MM.1S (cell line): ENCODE results near the gene HAUS1.

ENCODE experiments used
- DNase-seq: peaks from one replicate; pipeline ENCODE4 v3.0.0-alpha.2; 2015
- H2AFZ ChIP-seq: fragments of 300-600 bp; sonication (generic); 2 replicates; pipeline ENCODE4 v1.6.0; 2016; ENCODE audit warnings: antibody characterized with exemption, low read length
- H3F3A ChIP-seq: fragments of 300-600 bp; sonication (generic); 2 replicates; pipeline ENCODE4 v1.6.1; 2016; ENCODE audit warnings: mild to moderate bottlenecking, antibody characterized with exemption, low read length, moderate library complexity, mixed read lengths; ENCODE audit not compliant: insufficient read depth
- H3K27ac ChIP-seq: fragments of 300-600 bp; sonication (generic); 2 replicates; pipeline ENCODE4 v1.5.1; 2016; ENCODE audit warnings: mild to moderate bottlenecking, low read length
- H3K27me3 ChIP-seq: fragments of 300-600 bp; sonication (generic); replicated peaks from 2 replicates; pipeline ENCODE4 v1.6.0; 2016; ENCODE audit warnings: low read length; ENCODE audit not compliant: insufficient read depth
- H3K36me3 ChIP-seq: fragments of 300-600 bp; sonication (generic); replicated peaks from 2 replicates; pipeline ENCODE4 v1.6.1; 2016; ENCODE audit warnings: mild to moderate bottlenecking, low read length, mixed read lengths; ENCODE audit not compliant: insufficient read depth
- H3K4me1 ChIP-seq: fragments of 300-600 bp; sonication (generic); 2 replicates; pipeline ENCODE4 v1.6.1; 2016; ENCODE audit warnings: low read length, mixed read lengths
- H3K4me2 ChIP-seq: fragments of 300-600 bp; sonication (generic); 2 replicates; pipeline ENCODE4 v1.6.0; 2016; ENCODE audit warnings: low read depth, low read length
- H3K4me3 ChIP-seq: fragments of 300-600 bp; sonication (generic); 2 replicates; pipeline ENCODE4 v1.5.1; 2016; ENCODE audit warnings: low read length, mixed read lengths
- H3K79me2 ChIP-seq: fragments of 300-600 bp; sonication (generic); 2 replicates; pipeline ENCODE4 v1.6.1; 2016; ENCODE audit warnings: mixed run types, low read length, mixed read lengths
- H3K9ac ChIP-seq: fragments of 300-600 bp; sonication (generic); 2 replicates; pipeline ENCODE4 v1.6.1; 2016; ENCODE audit warnings: low read length, mixed read lengths
- H3K9me2 ChIP-seq: fragments of 300-600 bp; sonication (generic); replicated peaks from 2 replicates; pipeline ENCODE4 v1.6.1; 2016; ENCODE audit warnings: mild to moderate bottlenecking, low read length, mixed read lengths; ENCODE audit not compliant: insufficient read depth
- H3K9me3 ChIP-seq: fragments of 300-600 bp; sonication (generic); replicated peaks from 2 replicates; pipeline ENCODE4 v1.6.1; 2016; ENCODE audit warnings: mild to moderate bottlenecking, low read length, mixed read lengths; ENCODE audit not compliant: insufficient read depth
- H4K20me1 ChIP-seq: fragments of 300-600 bp; sonication (generic); 2 replicates; pipeline ENCODE4 v1.6.1; 2016; ENCODE audit warnings: mild to moderate bottlenecking, low read length, moderate library complexity, mixed read lengths; ENCODE audit not compliant: insufficient read depth
- CTCF ChIP-seq: fragments of 300-600 bp; sonication (generic); IDR thresholded peaks from 2 replicates; pipeline ENCODE4 v1.5.1; 2016; ENCODE audit warnings: antibody characterized with exemption, low read length, mixed read lengths
- EZH2 ChIP-seq: fragments of 300-600 bp; sonication (generic); optimal IDR thresholded peaks from 2 replicates; pipeline ENCODE3; 2017; ENCODE audit warnings: low read depth, mild to moderate bottlenecking, antibody characterized with exemption, low read length, mixed read lengths
- EZH2phosphoT487 ChIP-seq: fragments of 300-600 bp; sonication (generic); IDR thresholded peaks from 2 replicates; pipeline ENCODE4 v1.6.1; 2018; ENCODE audit warnings: antibody characterized with exemption, low read length

The HAUS1 gene

DNA sequence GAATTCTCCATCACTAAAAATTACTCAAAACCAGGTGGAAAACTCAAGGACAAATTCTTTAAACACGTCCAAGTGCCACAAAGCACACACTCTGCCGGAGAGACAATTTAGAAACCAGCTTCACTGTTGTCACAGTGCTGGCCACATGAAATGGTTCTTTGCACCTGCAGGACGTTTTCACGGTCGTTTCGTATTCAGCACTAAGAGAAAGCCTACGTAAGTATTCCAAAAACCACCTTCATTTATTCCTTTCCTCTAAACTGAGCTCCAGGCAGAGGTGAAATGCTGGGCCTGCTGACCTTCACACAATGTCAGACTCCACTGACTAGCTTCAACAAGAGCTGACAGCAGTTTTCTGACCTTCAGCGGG, 6.8 kb upstream of the HAUS1 start:
- Histone ChIP-seq H2AFZ (peak overlapping the region; percentile 71), H3K27me3 (no peaks in the 10 kb centered on the region), H3K4me3 (peak overlapping the region; percentile 97), H4K20me1 (peaks cover 18% of the 10 kb centered on the region), H3F3A (peaks cover 14% of the 10 kb centered on the region), H3K79me2 (peaks cover 57% of the 10 kb centered on the region), H3K9ac (peak overlapping the region; percentile 100), H3K27ac (peak overlapping the region; percentile 99), H3K36me3 (peaks cover 11% of the 10 kb centered on the region), H3K9me2 (no peaks in the 10 kb centered on the region), H3K9me3 (no peaks in the 10 kb centered on the region), H3K4me1 (peaks cover 12% of the 10 kb centered on the region), H3K4me2 (peak overlapping the region; percentile 57)
- peak; percentile 72 for DNase-seq
- TF ChIP-seq CTCF (no peak), EZH2phosphoT487 (no peak), EZH2 (no peak)

DNA sequence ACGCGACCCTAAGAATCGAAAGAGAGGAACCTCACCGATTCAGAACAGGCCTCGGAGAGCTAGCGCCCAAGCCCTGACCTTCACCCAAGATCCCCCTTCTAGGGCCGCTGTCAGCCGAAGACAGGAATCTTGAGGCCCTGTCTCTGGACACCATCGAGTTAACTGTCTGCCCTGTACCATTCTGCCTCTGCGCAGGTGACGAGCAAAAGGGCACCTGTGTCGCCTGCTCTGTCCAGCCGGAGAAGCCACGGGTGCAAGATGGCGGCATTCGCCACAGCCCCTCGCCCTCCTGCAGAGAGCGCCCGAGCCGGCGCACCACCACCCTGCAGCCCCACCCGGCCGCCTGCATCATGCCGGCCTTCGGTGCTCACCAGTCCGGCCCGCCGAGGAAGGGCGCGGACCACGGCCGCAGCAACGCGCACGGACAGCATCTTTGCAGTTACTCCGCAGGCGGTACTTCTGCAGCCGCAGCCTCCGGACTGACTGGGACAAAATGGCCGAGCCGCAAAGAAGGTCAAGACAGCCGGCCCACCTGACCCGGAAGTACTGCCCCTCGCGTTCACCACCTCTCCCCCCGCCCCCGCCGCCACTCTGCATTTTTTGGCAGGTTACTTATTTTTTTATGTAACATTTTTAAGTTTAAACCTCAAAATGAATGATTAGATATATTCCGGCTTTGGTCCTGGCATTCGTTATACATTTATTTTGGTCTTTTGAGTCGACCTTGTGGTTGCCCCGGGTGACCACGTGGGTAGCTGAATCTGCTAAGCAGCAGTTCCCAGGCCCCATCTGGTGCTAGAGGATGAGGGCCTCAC, 6.2 kb upstream of the HAUS1 start, which contains the start of gene ATP5F1A:
Gene ATP5F1A, minus strand, starts transcription at position 496 of the 815 bp plus-strand sequence. Its CDS starts 65 bp downstream, at position 431.
- Histone ChIP-seq H3K4me3 (peak within 1 kb of the TSS; percentile 97), H3K9ac (peak within 1 kb of the TSS; percentile 100), H3K27me3 (no peaks in the 10 kb centered on the region), H3F3A (peaks cover 14% of the 10 kb centered on the region), H3K9me3 (no peaks in the 10 kb centered on the region), H2AFZ (peak within 1 kb of the TSS; percentile 90), H3K79me2 (peaks cover 51% of the 10 kb centered on the region), H3K9me2 (no peaks in the 10 kb centered on the region), H3K4me2 (peak within 1 kb of the TSS; percentile 83), H4K20me1 (peaks cover 15% of the 10 kb centered on the region), H3K36me3 (peaks cover 8% of the 10 kb centered on the region), H3K4me1 (peaks cover 12% of the 10 kb centered on the region), H3K27ac (peak within 1 kb of the TSS; percentile 99)
- TF ChIP-seq EZH2phosphoT487: no peak
- no peak for TF ChIP-seq EZH2
- peak; percentile 9; the same call in 1 of the 2 replicates for TF ChIP-seq CTCF
- peak; percentile 85 for DNase-seq

DNA sequence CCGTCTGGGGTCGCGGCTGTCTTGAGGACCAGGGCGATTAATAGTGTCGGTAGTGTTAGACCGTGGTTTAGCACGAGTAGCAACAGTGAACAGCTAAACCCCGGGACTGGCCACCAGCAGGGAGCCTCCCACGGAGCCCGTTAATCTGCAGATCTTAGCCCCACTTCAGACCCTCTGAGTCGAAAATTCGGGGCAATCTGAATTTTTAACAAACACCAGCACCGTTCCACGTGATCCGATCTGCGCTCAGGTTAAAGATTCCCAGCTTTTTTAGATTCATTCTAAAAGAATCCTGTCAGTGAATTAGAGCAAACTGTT, 5.6 kb upstream of the HAUS1 start:
- Histone ChIP-seq H3K4me2 (peak overlapping the region; percentile 83), H2AFZ (peak overlapping the region; percentile 90), H3K4me3 (peak overlapping the region; percentile 97), H3K4me1 (peaks cover 12% of the 10 kb centered on the region), H3F3A (peaks cover 14% of the 10 kb centered on the region), H3K9me3 (no peaks in the 10 kb centered on the region), H3K36me3 (peaks cover 8% of the 10 kb centered on the region), H3K9ac (peak overlapping the region; percentile 100), H3K9me2 (no peaks in the 10 kb centered on the region), H3K27ac (peak overlapping the region; percentile 99), H3K79me2 (peaks cover 45% of the 10 kb centered on the region), H4K20me1 (peaks cover 15% of the 10 kb centered on the region), H3K27me3 (no peaks in the 10 kb centered on the region)
- TF ChIP-seq EZH2 (no peak), CTCF (no peak), EZH2phosphoT487 (no peak)
- no peak for DNase-seq
